ENCODE measurements around the gene HK1. TPM values are rescaled to one million over a fixed set of nuclear protein-coding genes. Genes with fewer than 3 reads are reported as not detected.

The HK1 gene
- total RNA-seq, 4 donors from 2014 or later, result 27.3 to 54.0 (median 30.1) TPM

- 80 to 84% methylated on average over 8 of the region's 8 CpGs for WGBS, 2 donors
- TF ChIP-seq EP300 (IDR thresholded peaks at IDR 0.05), result no peak
- no peak for TF ChIP-seq POLR2A (IDR thresholded peaks at IDR 0.05)
- no peak for TF ChIP-seq CTCF (IDR thresholded peaks at IDR 0.05)
- no peaks in the 10 kb centered on the region for H3K36me3 ChIP-seq
- H3K4me1 ChIP-seq, result no peaks in the 10 kb centered on the region
- H3K27me3 ChIP-seq, result no peaks in the 10 kb centered on the region
- H3K9me3 ChIP-seq, result no peaks in the 10 kb centered on the region
- no peak overlapping the region for H3K27ac ChIP-seq
- DNase-seq (ENCODE audit: low spot score in 2 of 2), result no peak
- H3K4me3 ChIP-seq, result no peak overlapping the region
Measured at GRCh38 chr10:69428165-69428564, 149.9 kb downstream of the HK1 start.

GRCh38 chr10:69434169-69434568 is 155.9 kb downstream of the HK1 start:
- H3K4me3 ChIP-seq, result no peak overlapping the region
- WGBS, 2 donors, result 69 to 73% methylated on average over 2 of the region's 2 CpGs
- DNase-seq (ENCODE audit: low spot score in 2 of 2), result no peak
- H3K27ac ChIP-seq, result no peak overlapping the region
- no peaks in the 10 kb centered on the region for H3K27me3 ChIP-seq
- H3K36me3 ChIP-seq, result no peaks in the 10 kb centered on the region
- TF ChIP-seq CTCF (IDR thresholded peaks at IDR 0.05), result no peak
- no peak for TF ChIP-seq EP300 (IDR thresholded peaks at IDR 0.05)
- no peak for TF ChIP-seq POLR2A (IDR thresholded peaks at IDR 0.05)
- peaks cover 0 to 13% (median 4%) of the 10 kb centered on the region in 4 donors for H3K4me1 ChIP-seq
- H3K9me3 ChIP-seq, result no peaks in the 10 kb centered on the region

GRCh38 chr10:69434926-69435325 is 156.6 kb downstream of the HK1 start:
- Histone ChIP-seq H3K27ac (no peak overlapping the region), H3K4me1 (peaks cover 0 to 14% (median 4%) of the 10 kb centered on the region in 4 donors), H3K36me3 (no peaks in the 10 kb centered on the region), H3K27me3 (no peaks in the 10 kb centered on the region), H3K4me3 (no peak overlapping the region), H3K9me3 (no peaks in the 10 kb centered on the region)
- no peak for DNase-seq (ENCODE audit: low spot score in 2 of 2)
- 98 to 99% methylated on average over 10 to 11 of the region's 11 CpGs for WGBS, 2 donors
- TF ChIP-seq EP300 (IDR thresholded peaks at IDR 0.05), result no peak
- TF ChIP-seq CTCF (IDR thresholded peaks at IDR 0.05), result no peak
- TF ChIP-seq POLR2A (IDR thresholded peaks at IDR 0.05), result no peak

GRCh38 chr10:69435966-69436520 is 157.7 kb downstream of the HK1 start:
- WGBS, 2 donors, result 86 to 97% methylated on average over 9 to 11 of the region's 14 CpGs
- Histone ChIP-seq H3K36me3 (no peaks in the 10 kb centered on the region), H3K27ac (no peak overlapping the region), H3K9me3 (no peaks in the 10 kb centered on the region), H3K4me3 (no peak overlapping the region), H3K27me3 (no peaks in the 10 kb centered on the region), H3K4me1 (peaks cover 0 to 14% (median 4%) of the 10 kb centered on the region in 4 donors)
- TF ChIP-seq EP300 (IDR thresholded peaks at IDR 0.05), result no peak
- TF ChIP-seq POLR2A (IDR thresholded peaks at IDR 0.05), result no peak
- no peak for TF ChIP-seq CTCF (IDR thresholded peaks at IDR 0.05)
- no peak for DNase-seq (ENCODE audit: low spot score in 2 of 2)

GRCh38 chr10:69437321-69438259 is 159.3 kb downstream of the HK1 start:
- TF ChIP-seq EP300 (IDR thresholded peaks at IDR 0.05), result no peak
- TF ChIP-seq CTCF (IDR thresholded peaks at IDR 0.05), result no peak
- no peak for TF ChIP-seq POLR2A (IDR thresholded peaks at IDR 0.05)
- Histone ChIP-seq H3K4me1 (peaks cover 0 to 14% (median 4%) of the 10 kb centered on the region in 4 donors), H3K27ac (peak overlapping the region in 1 of 4 donors; percentile 7), H3K36me3 (no peaks in the 10 kb centered on the region), H3K27me3 (no peaks in the 10 kb centered on the region), H3K9me3 (no peaks in the 10 kb centered on the region), H3K4me3 (no peak overlapping the region)
- 85 to 88% methylated on average over 13 of the region's 13 CpGs for WGBS, 2 donors
- DNase-seq (ENCODE audit: low spot score in 2 of 2), result no peak

All from tibial nerve (tissue), 4 donors.